Measurements from ENCODE around the gene SLCO2B1.
A peak's percentile ranks its signal among the peaks of the same experiment; 100 is the strongest.

The SLCO2B1 gene

GRCh38 chr11:75163921-75164849 lies 13.3 kb downstream of the SLCO2B1 start:
- no peak for DNase-seq

DNA sequence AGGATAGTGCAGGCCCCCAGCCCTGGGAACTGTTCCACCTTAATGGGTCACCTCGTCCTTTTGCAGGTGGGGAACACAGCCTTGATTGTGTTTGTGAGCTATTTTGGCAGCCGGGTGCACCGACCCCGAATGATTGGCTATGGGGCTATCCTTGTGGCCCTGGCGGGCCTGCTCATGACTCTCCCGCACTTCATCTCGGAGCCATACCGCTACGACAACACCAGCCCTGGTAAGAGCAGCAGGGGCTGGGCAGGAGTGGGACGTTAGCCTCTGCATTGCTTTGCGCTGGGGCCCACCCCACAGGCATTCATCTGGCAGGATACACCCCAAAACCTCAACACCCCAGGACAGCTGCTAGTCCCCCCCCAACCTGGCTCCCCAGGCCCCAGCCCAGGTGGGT lies 14.8 kb downstream of the SLCO2B1 start:
- DNase-seq = no peak

GRCh38 chr11:75166791-75167190 lies 15.9 kb downstream of the SLCO2B1 start:
- no peak for DNase-seq

DNA sequence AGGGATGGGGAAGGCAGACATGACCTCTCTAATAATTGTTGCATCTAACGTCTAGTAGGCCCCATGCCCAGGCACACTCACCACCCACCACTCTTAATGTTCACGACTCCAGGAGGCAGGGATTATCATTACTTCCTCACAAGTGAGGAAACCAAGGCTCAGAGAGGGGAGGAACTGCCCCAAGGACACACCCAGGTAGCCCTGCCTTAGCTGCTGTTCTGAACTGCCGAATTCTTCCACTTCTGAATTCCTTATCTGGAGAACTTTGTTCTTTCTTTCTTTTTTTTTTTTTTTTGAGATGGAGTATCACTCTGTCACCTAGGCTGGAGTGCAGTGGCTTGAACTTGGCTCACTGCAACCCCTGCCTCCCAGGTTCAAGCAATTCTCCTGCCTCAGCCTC lies 16.7 kb downstream of the SLCO2B1 start:
- DNase-seq = no peak

GRCh38 chr11:75169101-75169885 lies 18.4 kb downstream of the SLCO2B1 start:
- DNase-seq = no peak

- no peak for DNase-seq
Observed at GRCh38 chr11:75170516-75171201, 19.8 kb downstream of the SLCO2B1 start.

DNA sequence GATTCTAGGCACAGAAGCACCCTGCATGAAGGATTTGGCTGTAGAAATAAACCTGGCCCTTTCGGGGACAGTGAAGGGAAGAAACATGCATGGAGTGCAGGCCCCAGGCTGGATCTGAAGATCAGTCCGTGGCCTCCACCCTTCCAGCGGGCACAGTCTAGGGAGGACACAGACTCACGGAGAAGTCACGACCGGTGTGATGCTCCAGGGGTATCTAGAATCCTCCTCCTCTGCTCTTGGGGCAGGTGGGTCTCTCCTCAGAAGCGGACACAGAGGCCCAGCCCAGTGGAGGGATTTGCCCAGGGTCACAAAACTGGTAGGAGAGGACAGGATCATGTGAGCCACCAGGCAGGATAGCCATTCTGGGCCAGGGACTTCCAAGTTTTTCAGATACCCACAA lies 22.4 kb downstream of the SLCO2B1 start:
- DNase-seq = no peak

DNA sequence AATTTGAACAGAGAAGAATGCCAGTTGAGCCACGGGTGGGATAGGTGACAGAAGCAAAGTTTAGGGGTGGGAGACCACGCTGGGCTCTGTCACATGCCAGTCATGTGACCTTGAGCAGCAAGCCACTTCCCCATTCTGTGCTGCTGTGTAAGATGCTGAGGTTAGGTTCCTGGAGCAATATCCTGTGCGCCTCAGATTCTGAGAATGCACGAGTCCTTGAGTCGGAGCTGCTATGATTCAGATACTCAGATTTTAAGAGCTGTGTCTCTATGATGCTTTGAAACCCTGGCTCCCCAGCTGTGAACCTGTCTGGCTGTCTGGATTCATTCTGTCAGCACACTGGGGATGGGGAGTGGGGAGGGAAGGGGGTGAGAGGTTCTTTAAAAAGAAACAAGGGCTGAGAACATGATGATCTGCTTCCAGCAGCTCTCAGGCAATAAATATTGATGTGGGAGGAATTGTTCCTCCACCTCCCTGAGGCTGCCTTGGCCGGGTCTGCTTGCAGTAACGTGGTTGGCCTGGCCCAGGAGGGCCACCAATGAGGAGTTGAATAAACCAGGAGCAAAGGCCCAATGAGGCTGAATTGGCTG lies 24.0 kb downstream of the SLCO2B1 start:
- DNase-seq = peak; percentile 17

GRCh38 chr11:75182664-75183063 lies 31.8 kb downstream of the SLCO2B1 start:
- DNase-seq = no peak

DNA sequence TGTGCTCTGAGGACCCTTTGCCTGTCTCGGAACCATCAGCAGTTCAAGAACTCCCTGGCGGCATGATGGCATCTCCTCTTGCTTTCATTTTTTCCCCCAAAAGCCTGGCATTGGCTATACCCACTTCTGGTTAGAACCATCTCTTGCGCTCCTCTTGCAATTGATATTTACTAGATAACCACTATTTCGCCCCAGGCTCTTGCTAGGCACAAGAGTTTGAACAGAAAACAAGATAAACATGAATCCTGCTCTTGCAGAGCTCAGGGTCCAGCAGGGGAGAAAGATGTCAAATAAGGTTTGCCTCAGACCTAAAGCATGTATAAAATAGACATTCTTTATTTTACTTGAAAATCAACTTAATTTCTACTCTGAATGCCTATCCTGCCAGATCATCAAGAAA lies 33.1 kb downstream of the SLCO2B1 start:
- DNase-seq = no peak

- no peak for DNase-seq
Observed at GRCh38 chr11:75184757-75185425, 34.0 kb downstream of the SLCO2B1 start.

DNA sequence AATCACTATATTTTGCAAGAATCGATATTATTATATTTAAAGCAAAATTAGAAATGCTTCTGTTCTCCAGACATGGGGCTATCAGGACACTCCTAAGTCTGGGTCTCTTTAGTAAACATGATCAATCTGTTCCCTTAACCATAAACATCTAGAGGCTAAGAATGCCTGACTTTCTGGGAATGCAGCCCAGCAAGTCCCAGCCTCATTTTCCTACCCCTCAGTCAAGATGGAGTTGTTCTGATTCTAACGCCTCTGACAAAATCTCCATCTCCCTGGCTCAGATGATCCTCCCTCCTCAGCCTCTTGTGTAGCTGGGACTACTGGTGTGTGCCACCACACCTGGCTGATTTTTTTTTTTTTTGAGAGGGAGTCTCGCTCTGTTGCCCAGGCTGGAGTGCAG lies 35.0 kb downstream of the SLCO2B1 start:
- DNase-seq = no peak

DNA sequence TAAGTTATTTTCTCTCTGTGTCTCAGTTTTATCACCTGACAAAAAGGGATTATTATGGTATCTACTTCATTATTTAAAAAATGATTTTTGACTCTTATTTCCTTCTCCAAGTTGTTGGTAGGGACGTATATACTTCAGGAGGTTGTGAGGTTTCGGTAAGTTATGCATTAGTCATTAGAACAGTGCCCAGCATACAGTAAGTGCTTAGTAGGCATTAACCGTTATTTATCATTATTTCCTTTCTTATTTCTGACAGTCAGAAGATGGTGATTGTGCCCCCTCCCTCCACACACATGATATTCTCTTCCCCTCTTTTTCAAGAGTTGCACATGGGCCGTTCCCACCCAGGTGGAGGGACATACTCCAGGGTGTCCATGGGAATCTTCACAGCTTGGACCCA lies 36.1 kb downstream of the SLCO2B1 start:
- DNase-seq = no peak

DNA sequence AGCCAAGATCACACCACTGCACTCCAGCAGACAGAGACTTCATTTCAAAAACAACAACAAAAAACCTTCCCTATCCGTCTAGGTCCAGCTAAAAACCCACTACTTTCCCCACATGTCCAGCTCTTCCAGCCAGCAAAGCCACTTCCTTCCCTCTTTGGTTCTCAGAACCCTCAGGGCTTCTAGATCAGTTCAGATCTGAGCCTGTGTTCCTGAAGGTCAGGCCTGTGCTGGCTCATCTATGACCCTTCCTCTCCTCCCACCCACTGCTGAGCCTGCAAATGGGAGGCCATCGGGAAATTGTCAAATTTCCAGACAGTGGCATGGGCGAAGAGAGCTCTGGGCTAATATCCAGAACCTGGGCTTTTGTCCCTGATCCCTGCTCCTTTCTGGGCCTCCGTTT lies 37.8 kb downstream of the SLCO2B1 start:
- no peak for DNase-seq

- DNase-seq = no peak
Observed at GRCh38 chr11:75189108-75189507, 38.2 kb downstream of the SLCO2B1 start.

DNA sequence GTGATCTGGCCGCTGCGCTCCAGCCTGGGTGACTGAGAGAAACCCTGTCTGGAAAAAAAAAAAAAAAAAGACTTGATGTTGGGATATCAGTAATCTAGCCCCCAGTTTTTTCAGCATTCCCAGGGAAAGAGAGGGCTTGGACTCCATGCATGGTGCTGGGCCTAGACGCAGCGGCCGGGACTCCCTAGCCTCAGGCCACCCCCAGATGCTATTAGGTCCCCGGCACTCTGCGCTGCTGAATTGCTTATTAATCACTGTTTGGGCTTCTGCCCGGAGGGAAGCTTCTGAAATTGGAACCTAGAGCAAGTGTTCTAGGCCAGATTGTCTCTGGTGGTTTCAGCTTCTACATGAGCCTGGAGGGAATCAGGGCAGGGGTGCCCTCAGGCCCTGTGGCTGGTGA lies 39.0 kb downstream of the SLCO2B1 start:
- DNase-seq = no peak

- DNase-seq = no peak
Observed at GRCh38 chr11:75190652-75191329, 39.9 kb downstream of the SLCO2B1 start.

DNA sequence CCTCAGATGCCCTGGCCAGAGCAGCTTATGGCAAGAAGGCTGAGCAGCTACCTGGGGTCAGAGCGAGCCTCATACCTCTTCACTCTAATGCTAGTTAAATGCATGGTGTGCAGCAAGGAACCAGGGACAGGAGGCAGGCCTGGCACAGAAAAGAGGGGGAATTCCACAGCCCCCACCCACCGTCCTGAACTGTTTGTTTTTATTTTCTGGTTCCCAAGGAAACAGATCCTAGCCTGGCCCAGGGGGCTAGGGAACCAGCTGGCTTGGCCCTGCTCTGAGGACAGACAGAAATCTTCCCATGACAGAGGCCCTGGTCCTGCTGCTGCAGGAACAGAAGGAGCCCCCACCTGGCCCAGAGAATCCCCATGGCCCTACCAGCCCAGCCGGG lies 40.4 kb downstream of the SLCO2B1 start:
- DNase-seq = no peak

DNA sequence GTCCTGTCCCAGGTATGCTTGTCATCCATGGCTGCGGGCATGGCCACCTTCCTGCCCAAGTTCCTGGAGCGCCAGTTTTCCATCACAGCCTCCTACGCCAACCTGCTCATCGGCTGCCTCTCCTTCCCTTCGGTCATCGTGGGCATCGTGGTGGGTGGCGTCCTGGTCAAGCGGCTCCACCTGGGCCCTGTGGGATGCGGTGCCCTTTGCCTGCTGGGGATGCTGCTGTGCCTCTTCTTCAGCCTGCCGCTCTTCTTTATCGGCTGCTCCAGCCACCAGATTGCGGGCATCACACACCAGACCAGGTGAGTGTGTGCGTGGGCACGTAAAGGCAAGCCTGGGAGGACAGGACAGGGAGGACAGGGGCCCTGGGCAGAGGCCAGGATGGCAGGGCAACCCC lies 42.4 kb downstream of the SLCO2B1 start:
- DNase-seq = no peak

- no peak for DNase-seq
Observed at GRCh38 chr11:75193711-75194110, 42.8 kb downstream of the SLCO2B1 start.

DNA sequence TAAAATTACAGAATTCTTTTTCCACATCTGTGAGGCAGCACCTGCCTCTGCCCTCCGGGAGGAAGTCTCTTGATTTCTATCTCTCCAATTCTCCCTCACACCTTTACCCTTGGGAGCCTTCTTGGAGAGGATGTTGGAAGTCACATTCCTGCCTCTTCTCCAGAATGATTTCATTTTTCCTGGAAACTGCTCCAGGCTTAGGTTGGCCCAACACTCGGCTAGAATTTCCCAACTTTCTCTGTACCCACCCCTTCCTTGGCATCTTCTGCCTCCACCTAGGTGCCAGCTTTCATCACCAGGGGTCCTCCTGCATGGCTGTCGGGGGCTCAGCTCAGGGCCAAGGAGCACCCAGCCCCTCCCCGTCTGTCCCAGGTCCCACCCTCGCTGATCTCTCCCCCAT lies 43.2 kb downstream of the SLCO2B1 start:
- DNase-seq = no peak
